CD4-positive, alpha-beta T cell treated with Interleukin-15 for 4 hours (primary cell): Measurements from ENCODE around the gene AKAP13.
"Not testable (repeated sequence)": the region's sequence is repeated elsewhere in the genome, so short reads cannot be mapped to it uniquely, and the experiment has no call there.

Experiments
- DNase-seq: peaks from one replicate; pipeline ENCODE4 v3.0.0-alpha.2; 2020; ENCODE audit warnings: low spot score

The AKAP13 gene

GRCh38 chr15:85348048-85348766 lies 32.2 kb upstream of the AKAP13 start:
- DNase-seq = not testable (repeated sequence)

GRCh38 chr15:85349062-85349461 lies 31.3 kb upstream of the AKAP13 start:
- DNase-seq = not testable (repeated sequence)

GRCh38 chr15:85350395-85350794 lies 30.0 kb upstream of the AKAP13 start:
- DNase-seq = no peak

GRCh38 chr15:85351501-85351900 lies 28.9 kb upstream of the AKAP13 start:
- DNase-seq = not testable (repeated sequence)

- no peak for DNase-seq
These were observed 28.4 kb upstream of the AKAP13 start for GRCh38 chr15:85351965-85352364.

GRCh38 chr15:85353516-85353915 lies 26.9 kb upstream of the AKAP13 start:
- DNase-seq = no peak

- DNase-seq = no peak
These were observed 25.9 kb upstream of the AKAP13 start for GRCh38 chr15:85354461-85354860.

- DNase-seq = no peak
These were observed 25.5 kb upstream of the AKAP13 start for GRCh38 chr15:85354948-85355347.

GRCh38 chr15:85356276-85356675 lies 24.1 kb upstream of the AKAP13 start:
- no peak for DNase-seq

- DNase-seq = no peak
These were observed 19.1 kb upstream of the AKAP13 start for GRCh38 chr15:85361323-85361722.

- no peak for DNase-seq
These were observed 17.8 kb upstream of the AKAP13 start for GRCh38 chr15:85362436-85363081.

GRCh38 chr15:85365980-85366379 lies 14.4 kb upstream of the AKAP13 start:
- DNase-seq = no peak

GRCh38 chr15:85367741-85368140 lies 12.7 kb upstream of the AKAP13 start:
- no peak for DNase-seq

GRCh38 chr15:85374831-85375230 lies 5.6 kb upstream of the AKAP13 start:
- no peak for DNase-seq

- DNase-seq = no peak
These were observed 3.1 kb upstream of the AKAP13 start for GRCh38 chr15:85377269-85377668.

GRCh38 chr15:85377986-85378385 lies 2.4 kb upstream of the AKAP13 start:
- no peak for DNase-seq

- peak; percentile 57 for DNase-seq
These were observed 836 bp upstream of the AKAP13 start for GRCh38 chr15:85379403-85380131.

GRCh38 chr15:85380812-85381642 lies 624 bp downstream of the AKAP13 start:
- peak; percentile 52 for DNase-seq

- DNase-seq = no peak
These were observed 1.7 kb downstream of the AKAP13 start for GRCh38 chr15:85381850-85382751.

GRCh38 chr15:85382942-85383341 lies 2.5 kb downstream of the AKAP13 start:
- DNase-seq = no peak
